Right lobe of liver (tissue), 6 donors: Measurements from ENCODE around the gene ARHGAP25. TPM values are rescaled to one million over a fixed set of nuclear protein-coding genes. Genes with fewer than 3 reads are reported as not detected.
A peak's percentile ranks its signal among the peaks of the same experiment; 100 is the strongest.

Experiments
- ATAC-seq, 4 donors: fragments of 200-7000 bp; cut with Tn5 transposase; one replicate each; pipeline ENCODE4 v1.9.1; 2020; ENCODE audit warnings: mild to moderate bottlenecking in 4 of 4, moderate library complexity in 4 of 4
- DNase-seq, 3 donors: peaks; one replicate each; pipeline ENCODE4 v3.0.0-alpha.2; 2020
- H3K27ac ChIP-seq, 3 donors: fragments of 200-600 bp; one replicate each; pipeline ENCODE4 v1.8.0; 2022
- H3K27me3 ChIP-seq, 2 donors: fragments of 200-600 bp; one replicate each; pipeline ENCODE4 v1.8.0; 2022
- H3K36me3 ChIP-seq, 4 donors: fragments of 200-600 bp; sonication (generic) in 1 of 4; one replicate each; pipeline versions ENCODE4 v1.5.1 to v1.8.0; 2017 to 2022; ENCODE audit warnings: control low read depth in 1 of 4
- H3K4me1 ChIP-seq, 4 donors: fragments of 200-600 bp; sonication (generic) in 1 of 4; one replicate each; pipeline versions ENCODE4 v1.5.1 to v1.8.0; 2017 to 2022; ENCODE audit warnings: control low read depth in 1 of 4
- H3K4me3 ChIP-seq, 3 donors: fragments of 200-600 bp; one replicate each; pipeline ENCODE4 v1.8.0; 2022
- H3K9me3 ChIP-seq, 4 donors: fragments of 200-600 bp; sonication (generic) in 1 of 4; one replicate each; pipeline versions ENCODE4 v1.5.1 to v1.8.0; 2017 to 2022; ENCODE audit warnings: control low read depth in 1 of 4
- CTCF ChIP-seq, 4 donors: fragments of 200-600 bp in 3 of 4; fragments of 450-650 bp in 1 of 4; IDR thresholded peaks; one replicate each; pipeline versions ENCODE4 v1.5.1 to v1.8.0; 2016 to 2022; ENCODE audit warnings: antibody characterized with exemption in 4 of 4, mild to moderate bottlenecking in 2 of 4
- POLR2A ChIP-seq: fragments of 450-650 bp; IDR thresholded peaks from one replicate; pipeline ENCODE4 v1.6.1; 2017; ENCODE audit warnings: antibody characterized with exemption, mild to moderate bottlenecking
- WGBS: methylation state at CpG from one replicate; pipeline ENCODE4 v1.1.6; 2018; ENCODE audit warnings: low coverage, low lambda C conversion rate; ENCODE audit not compliant: insufficient coverage; ENCODE audit errors: missing lambda C conversion rate; 5-methylcytosine and 5-hydroxymethylcytosine counted together
- intact Hi-C, 2 donors: fragments of 100-400 bp; cut with DNase I; formaldehyde crosslinking; loops; one replicate each; pipeline versions ENCODE4 v1.11.2 to v1.14.1; 2022
- total RNA-seq, 6 experiments: library from RNA; depleted of rRNA in 2 of 6; stranded (reverse); fragments of >200 nt in 2 of 6; fragmentation: NEBNext Ultra II Directional in 3 of 6; extraction: Animal tissue kit (Norgen Biotek cat#: 25700) in 3 of 6; gene quantifications; one replicate each; pipeline versions ENCODE4 v1.1.0 to v1.2.4, GENCODE V29; 2016 to 2023
- donor health status: DM: no; HTN: yes; CAD: no.
- donor health status: DM: no; HTN: no; CAD: no.
- donor health status: DM: no; HTN: no; CAD: no.
- donor health status: DM: no; HTN: yes; CAD: no.
- donor health status: DM: no; HTN: yes; CAD: no.

ARHGAP25 gene
- total RNA-seq, 6 experiments from 2014 or later: 3.3 to 9.8 (median 5.0) TPM

GRCh38 chr2:68723181-68723580 lies 11.4 kb upstream of the ARHGAP25 start:
- intact Hi-C loops: loop anchor here in 1 of 2 donors (10.0 kb wide), 1 partner anchor 192 kb away; no protein-coding TSS in a partner anchor
- Histone ChIP-seq H3K4me1 (peaks cover 0 to 6% (median 0%) of the 10 kb centered on the region in 4 donors), H3K4me3 (no peak overlapping the region), H3K9me3 (no peaks in the 10 kb centered on the region), H3K27ac (no peak overlapping the region), H3K36me3 (no peaks in the 10 kb centered on the region), H3K27me3 (no peaks in the 10 kb centered on the region)
- DNase-seq: no peak
- no CpG with 5 or more reads among the region's 2 CpGs for WGBS
- TF ChIP-seq POLR2A (no peak), CTCF (IDR thresholded peaks at IDR 0.05) (no peak)
- ATAC-seq: no peak

- Histone ChIP-seq H3K27me3 (no peaks in the 10 kb centered on the region), H3K27ac (no peak overlapping the region)
Observed at GRCh38 chr2:68726100-68726499, 8.5 kb upstream of the ARHGAP25 start.

GRCh38 chr2:68726608-68727367 lies 7.8 kb upstream of the ARHGAP25 start:
- Histone ChIP-seq H3K4me1 (peaks cover 0 to 6% (median 0%) of the 10 kb centered on the region in 4 donors), H3K27ac (no peak overlapping the region), H3K36me3 (no peaks in the 10 kb centered on the region), H3K27me3 (no peaks in the 10 kb centered on the region), H3K9me3 (no peaks in the 10 kb centered on the region), H3K4me3 (no peak overlapping the region)
- ATAC-seq (peak; percentile 30 to 86 (median 70)), DNase-seq (no peak)
- intact Hi-C loops: loop anchor here in 1 of 2 donors (10.0 kb wide), 1 partner anchor 188 kb away; no protein-coding TSS in a partner anchor
- WGBS: 32% methylated on average over 11 of the region's 11 CpGs
- TF ChIP-seq CTCF (IDR thresholded peaks at IDR 0.05) (no peak), POLR2A (no peak)

More at GRCh38 chr2:68726100-68726499, 8.5 kb upstream of the ARHGAP25 start:
- intact Hi-C loops: loop anchor here in 1 of 2 donors (10.0 kb wide), 1 partner anchor 189 kb away; no protein-coding TSS in a partner anchor
- no peaks in the 10 kb centered on the region for H3K9me3 ChIP-seq
- 30% methylated on average over 6 of the region's 6 CpGs for WGBS
- ATAC-seq (no peak), DNase-seq (no peak)
- no peak overlapping the region for H3K4me3 ChIP-seq
- H3K4me1 ChIP-seq: peaks cover 0 to 6% (median 0%) of the 10 kb centered on the region in 4 donors
- TF ChIP-seq CTCF (IDR thresholded peaks at IDR 0.05) (no peak), POLR2A (no peak)
- no peaks in the 10 kb centered on the region for H3K36me3 ChIP-seq

GRCh38 chr2:68727683-68728375 lies 6.8 kb upstream of the ARHGAP25 start:
- no peak for ATAC-seq
- intact Hi-C loops: loop anchor here in 1 of 2 donors (10.0 kb wide), 1 partner anchor 187 kb away; no protein-coding TSS in a partner anchor
- no peak for DNase-seq
- TF ChIP-seq CTCF (IDR thresholded peaks at IDR 0.05) (no peak), POLR2A (no peak)
- Histone ChIP-seq H3K4me1 (peaks cover 0 to 6% (median 0%) of the 10 kb centered on the region in 4 donors), H3K9me3 (no peaks in the 10 kb centered on the region), H3K27me3 (no peaks in the 10 kb centered on the region), H3K4me3 (no peak overlapping the region), H3K27ac (no peak overlapping the region), H3K36me3 (no peaks in the 10 kb centered on the region)
- 65% methylated on average over 6 of the region's 6 CpGs for WGBS
